GM12875 (cell line): ENCODE results near the gene FRAS1.
"Not testable (repeated sequence)": the region's sequence is repeated elsewhere in the genome, so short reads cannot be mapped to it uniquely, and the experiment has no call there.

ENCODE experiments used
- H3K4me3 ChIP-seq: one replicate; pipeline ENCODE4 v1.5.1; 2011; ENCODE audit warnings: low read depth, low read length, control low read depth
- CTCF ChIP-seq: IDR thresholded peaks from 2 replicates; pipeline ENCODE4 v1.5.1; 2011; ENCODE audit warnings: low read depth, mild to moderate bottlenecking, control low read depth, inconsistent platforms, low read length, moderate library complexity, borderline replicate concordance; ENCODE audit not compliant: insufficient read depth

FRAS1 gene

GRCh38 chr4:78296261-78296660 lies 239.1 kb downstream of the FRAS1 start:
- no peak overlapping the region for H3K4me3 ChIP-seq
- no peak for TF ChIP-seq CTCF

DNA sequence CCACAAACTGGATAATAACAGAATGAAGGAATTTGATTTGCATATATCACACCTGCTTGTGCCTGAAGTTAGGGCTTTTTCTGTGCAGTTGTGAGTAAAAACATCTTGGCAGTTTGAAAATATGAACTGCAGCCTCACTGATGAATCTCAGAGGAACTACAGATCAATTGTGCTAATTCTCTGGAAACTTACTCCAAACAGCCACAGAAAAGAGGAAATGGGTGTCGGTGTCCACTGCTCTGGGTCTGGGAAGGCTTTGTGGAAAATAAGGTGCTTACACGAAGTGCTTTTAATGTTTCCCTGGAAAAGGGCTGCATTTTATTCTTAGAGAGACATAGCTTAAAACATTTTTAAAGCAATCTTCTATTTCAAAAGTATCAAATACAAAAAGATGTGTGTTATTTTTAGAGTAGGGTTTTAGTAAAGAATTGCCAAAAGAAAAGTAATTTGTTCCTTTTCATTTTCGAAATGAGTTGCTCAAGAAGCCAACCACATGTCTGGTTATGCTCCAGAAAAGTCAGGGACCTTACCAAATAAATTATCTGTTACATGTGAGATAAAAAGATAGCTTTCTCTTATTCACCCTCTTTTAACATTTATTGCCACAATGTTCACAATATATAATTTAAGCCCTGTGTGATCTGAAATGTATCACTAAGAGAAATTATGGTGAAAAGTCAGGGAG lies 240.1 kb downstream of the FRAS1 start:
- no peak for TF ChIP-seq CTCF
- no peak overlapping the region for H3K4me3 ChIP-seq

GRCh38 chr4:78298618-78299017 lies 241.5 kb downstream of the FRAS1 start:
- no peak for TF ChIP-seq CTCF
- H3K4me3 ChIP-seq, result no peak overlapping the region

DNA sequence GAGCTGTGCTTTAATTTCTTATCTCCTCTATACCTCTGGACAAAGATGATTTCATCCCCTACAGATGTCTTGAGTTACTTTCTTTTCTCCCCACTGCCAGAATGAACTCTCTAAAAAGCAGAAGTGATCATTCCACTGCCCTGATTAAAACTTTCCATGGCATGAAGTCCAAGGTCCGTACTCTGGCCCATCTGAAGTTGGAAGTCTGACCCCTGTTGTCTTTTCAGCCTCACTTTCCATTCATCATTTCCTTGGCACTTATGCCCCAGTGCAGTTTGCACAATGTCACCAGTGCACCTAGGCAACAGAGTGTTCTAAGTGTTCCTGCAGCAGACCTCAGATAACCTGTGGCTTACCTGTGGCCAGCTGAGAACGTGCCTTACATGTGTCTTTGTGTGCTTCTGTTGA lies 242.4 kb downstream of the FRAS1 start:
- H3K4me3 ChIP-seq, result no peak overlapping the region
- TF ChIP-seq CTCF, result no peak

DNA sequence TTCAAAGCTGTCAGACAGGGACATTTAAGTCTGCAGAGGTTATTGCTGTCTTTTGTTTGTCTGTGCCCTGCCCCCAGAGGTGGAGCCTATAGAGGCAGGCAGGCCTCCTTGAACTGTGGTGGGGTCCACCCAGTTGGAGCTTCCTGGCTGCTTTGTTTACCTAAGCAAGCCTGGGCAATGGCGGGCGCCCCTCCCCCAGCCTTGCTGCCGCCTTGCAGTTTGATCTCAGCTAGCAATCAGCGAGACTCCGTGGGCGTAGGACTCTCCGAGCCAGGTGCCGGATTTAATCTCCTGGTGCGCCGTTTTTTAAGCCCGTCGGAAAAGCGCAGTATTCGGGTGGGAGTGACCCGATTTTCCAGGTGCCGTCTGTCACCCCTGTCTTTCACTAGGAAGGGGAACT lies 250.1 kb downstream of the FRAS1 start:
- not testable (repeated sequence) for H3K4me3 ChIP-seq

GRCh38 chr4:78308517-78308916 lies 251.4 kb downstream of the FRAS1 start:
- no peak for TF ChIP-seq CTCF
- H3K4me3 ChIP-seq, result no peak overlapping the region

DNA sequence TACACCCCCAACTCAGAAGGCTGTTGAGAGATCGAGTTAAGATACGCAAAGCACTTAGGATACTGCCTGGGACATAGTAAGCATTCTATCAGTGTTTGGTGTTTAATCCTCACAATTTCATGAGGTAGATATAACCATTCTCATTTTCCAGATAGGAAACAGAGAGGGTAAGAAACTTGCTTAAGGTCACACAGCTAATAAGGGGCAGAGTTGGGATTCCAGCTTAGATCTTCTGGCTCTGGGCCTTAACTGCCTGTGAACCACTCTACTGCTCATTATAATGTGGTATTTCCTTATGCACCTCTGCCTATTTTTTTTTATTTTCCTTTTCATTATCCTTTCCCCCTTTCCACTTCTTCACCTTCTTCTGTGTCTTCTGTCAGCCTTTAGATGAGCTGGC lies 252.2 kb downstream of the FRAS1 start:
- TF ChIP-seq CTCF, result no peak
- no peak overlapping the region for H3K4me3 ChIP-seq

DNA sequence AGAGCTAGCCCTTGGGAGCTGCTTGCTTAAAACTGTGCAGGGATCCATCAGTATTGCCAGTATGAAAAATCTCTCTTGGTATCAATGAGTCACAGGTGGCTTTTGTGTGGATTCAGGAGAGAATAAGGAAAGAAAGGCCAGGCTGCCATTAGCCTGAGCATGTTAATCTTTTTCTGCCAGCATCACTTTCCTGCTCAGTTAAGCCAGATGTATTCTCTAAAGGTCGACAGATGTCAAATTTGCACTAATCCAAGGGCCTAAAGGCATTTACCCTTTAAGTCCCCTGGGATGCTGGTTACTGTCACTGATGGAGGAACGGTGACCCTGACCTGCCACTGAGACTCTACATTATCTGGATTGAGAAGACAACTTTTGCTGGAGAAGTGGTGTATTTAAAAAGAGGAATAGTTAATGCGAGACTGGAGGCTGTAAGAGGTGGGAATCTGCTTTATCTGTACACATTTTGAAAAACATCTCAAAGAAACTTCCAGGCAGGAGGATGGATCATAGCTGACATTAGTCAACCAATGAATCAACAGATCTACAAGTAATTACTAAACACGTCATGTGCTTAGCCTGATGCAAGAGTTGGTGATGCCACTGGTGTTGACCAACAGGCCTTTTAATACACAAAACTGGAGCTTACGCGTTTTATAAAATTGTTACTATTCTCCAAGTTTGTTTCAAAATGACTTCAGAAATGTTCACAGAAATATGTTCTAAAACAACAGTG lies 253.1 kb downstream of the FRAS1 start:
- no peak for TF ChIP-seq CTCF
- H3K4me3 ChIP-seq, result no peak overlapping the region
